HepG2 (cell line): ENCODE measurements around the gene TTLL4. TPM values are rescaled to one million over a fixed set of nuclear protein-coding genes. Genes with fewer than 3 reads are reported as not detected.

Source experiments
- ATAC-seq: fragments of 200-7000 bp; cut with Tn5 transposase; 3 replicates; pipeline ENCODE4 v1.9.1; 2020; ENCODE audit warnings: mild to moderate bottlenecking, moderate library complexity
- BruUV-seq: library from RNA; stranded (reverse); fragments of 400-500 nt; replicated peaks from 2 replicates; lab custom pipeline; 2021; lab: Mats Ljungman, UMichigan
- CTCF ChIA-PET: fragments of 300-600 bp; formaldehyde crosslinking; extraction: SDS; loops from one replicate; lab custom pipeline; 2021; ENCODE audit warnings: low total read pairs, inconsistent platforms, low intra/inter-chr PET ratio; lab: Yijun Ruan, JAX
- POLR2A ChIA-PET: fragments of 350-600 bp; sonication (Branson Sonifier 250); formaldehyde crosslinking; loops from one replicate; lab custom pipeline; 2020; ENCODE audit warnings: antibody characterized with exemption, inconsistent platforms; lab: Yijun Ruan, JAX
- DNase-seq: peaks from one replicate; pipeline ENCODE4 v3.0.0-alpha.2; 2015; ENCODE audit warnings: low spot score
- FAIRE-seq: peaks from 3 replicates; lab custom pipeline; 2011; peaks lifted over from hg19 to GRCh38; lab: Jason Lieb, UNC
- H2AFZ ChIP-seq: one replicate; pipeline ENCODE4 v1.6.1; 2011; ENCODE audit warnings: low read length, inconsistent platforms
- H3K27ac ChIP-seq: fragments of 300-600 bp; 3 replicates; pipeline ENCODE4 v1.8.0; 2011; ENCODE audit warnings: mixed run types, mild to moderate bottlenecking, mixed read lengths, low read length, inconsistent platforms; ENCODE audit not compliant: insufficient read depth; ENCODE audit errors: extremely low read length
- H3K27me3 ChIP-seq, 2 experiments: fragments of 200-600 bp in 1 of 2; 2 replicates in 1 of 2; 3 replicates in 1 of 2; pipeline versions ENCODE4 v1.6.0 to v1.8.0; 2011; ENCODE audit warnings: low read length in 2 of 2, mild to moderate bottlenecking in 2 of 2, moderate library complexity in 2 of 2, inconsistent platforms in 1 of 2; ENCODE audit not compliant: insufficient read depth in 2 of 2, control insufficient read depth in 1 of 2
- H3K36me3 ChIP-seq, 2 experiments: fragments of 200-600 bp in 1 of 2; replicated peaks in 1 of 2; 2 replicates in 1 of 2; 3 replicates in 1 of 2; pipeline versions ENCODE4 v1.5.1 to v1.8.0; 2011; ENCODE audit warnings: low read length in 2 of 2, inconsistent platforms in 1 of 2; ENCODE audit not compliant: insufficient read depth in 2 of 2, control insufficient read depth in 1 of 2
- H3K4me1 ChIP-seq: 2 replicates; pipeline ENCODE4 v1.5.1; 2012; ENCODE audit warnings: low read length, inconsistent platforms; ENCODE audit not compliant: insufficient read depth
- H3K4me2 ChIP-seq: 2 replicates; pipeline ENCODE4 v1.6.0; 2011; ENCODE audit warnings: low read depth, low read length, inconsistent platforms
- H3K4me3 ChIP-seq, 3 experiments: fragments of 200-600 bp in 1 of 3; sonication (generic), shearing (Covaris generic) in 1 of 3; replicated peaks in 1 of 3; 2 replicates each; pipeline ENCODE4 v1.5.1; 2011 to 2016; ENCODE audit warnings: low read length in 3 of 3, inconsistent platforms in 2 of 3, low read depth in 2 of 3, mild to moderate bottlenecking in 2 of 3, control low read depth in 1 of 3, mixed read lengths in 1 of 3; ENCODE audit not compliant: insufficient read depth in 1 of 3
- H3K79me2 ChIP-seq: one replicate; pipeline ENCODE4 v1.6.1; 2011; ENCODE audit warnings: low read length, inconsistent platforms; ENCODE audit not compliant: insufficient read depth
- H3K9ac ChIP-seq: 2 replicates; pipeline ENCODE4 v1.6.0; 2011; ENCODE audit warnings: mild to moderate bottlenecking, low read depth, low read length, inconsistent platforms; ENCODE audit not compliant: insufficient read depth
- H3K9me3 ChIP-seq: 2 replicates; pipeline ENCODE4 v1.5.1; 2012; ENCODE audit warnings: mild to moderate bottlenecking, low read length
- H4K20me1 ChIP-seq: 2 replicates; pipeline ENCODE4 v1.6.0; 2011; ENCODE audit warnings: inconsistent platforms, mild to moderate bottlenecking, low read length, moderate library complexity; ENCODE audit not compliant: insufficient read depth
- KLF6 ChIP-seq: IDR thresholded peaks from 2 replicates; pipeline ENCODE4 v1.8.0; 2016; ENCODE audit warnings: missing biosample characterization, missing genetic modification reagents
- PHB2 ChIP-seq: fragments of 450-650 bp; IDR thresholded peaks from 2 replicates; pipeline ENCODE4 v1.6.1; 2018; ENCODE audit not compliant: partially characterized antibody
- SALL2 ChIP-seq: sonication (generic); formaldehyde crosslinking; IDR thresholded peaks from 2 replicates; pipeline ENCODE4 v1.8.1; 2023; ENCODE audit warnings: mild to moderate bottlenecking, missing genetic modification reagents, inconsistent platforms
- SRSF4 ChIP-seq: fragments of 200-400 bp; formaldehyde crosslinking; IDR thresholded peaks from one replicate; pipeline ENCODE4 v1.6.1; 2018; ENCODE audit warnings: mild to moderate bottlenecking, low read depth, low read length, moderate library complexity; ENCODE audit not compliant: poor library complexity, severe bottlenecking
- TSC22D2 ChIP-seq: sonication (generic); formaldehyde crosslinking; IDR thresholded peaks from 2 replicates; pipeline ENCODE4 v1.5.1; 2020; ENCODE audit warnings: missing genetic modification reagents, mild to moderate bottlenecking, borderline replicate concordance
- ZNF670 ChIP-seq: sonication (generic); formaldehyde crosslinking; IDR thresholded peaks from 2 replicates; pipeline ENCODE4 v1.8.0; 2022; ENCODE audit warnings: mild to moderate bottlenecking, missing genetic modification reagents, borderline replicate concordance
- in situ Hi-C: cut with HindIII; loops from 2 replicates; pipeline ENCODE4 v1.10.0; 2017; ENCODE audit warnings: low pct_unique_long_range_greater_than_20kb; ENCODE audit not compliant: extremely low pct_ligation_motif_present
- intact Hi-C: fragments of 100-400 bp; cut with micrococcal nuclease; formaldehyde crosslinking; loops from one replicate; pipeline ENCODE4 v1.10.0; 2022; ENCODE audit not compliant: unreplicated experiment
- polyA plus RNA-seq, 8 experiments: library from polyadenylated mRNA; depleted of rRNA in 3 of 8; stranded (reverse) in 7 of 8; unstranded in 1 of 8; fragments of >200 nt; fragmentation: Illumina TruSeq in 4 of 8; extraction: Trizol in 4 of 8; gene quantifications; 2 replicates each; pipeline versions ENCODE4 v1.2.1 to v1.2.3, GENCODE V29; 2011 to 2016; ENCODE audit warnings: low read depth in 4 of 8, missing spikeins in 1 of 8, mixed read lengths in 1 of 8; ENCODE audit not compliant: insufficient read depth in 1 of 8
- total RNA-seq, 5 experiments: library from RNA; depleted of rRNA; stranded (reverse); fragments of >200 nt; fragmentation: Illumina TruSeq; extraction: Trizol; gene quantifications; 2 replicates each; pipeline ENCODE4 v1.2.3, GENCODE V29; 2016; ENCODE audit warnings: low read depth in 1 of 5
- TF ChIP-seq, protein P1 (sequence below), 2 experiments: fragments of 450-650 bp in 1 of 2; sonication (generic) in 1 of 2; formaldehyde crosslinking; IDR thresholded peaks; 2 replicates each; pipeline versions ENCODE4 v1.5.0 to v1.8.0; 2020 to 2022; ENCODE audit warnings: mild to moderate bottlenecking in 1 of 2, missing genetic modification reagents in 1 of 2

TTLL4 gene
- total and polyA plus RNA-seq, 2 of the 13 experiments (the other 11 are each of a cell fraction or from before 2014, with no cell fraction given), result 77.5 to 84.6 TPM

DNA sequence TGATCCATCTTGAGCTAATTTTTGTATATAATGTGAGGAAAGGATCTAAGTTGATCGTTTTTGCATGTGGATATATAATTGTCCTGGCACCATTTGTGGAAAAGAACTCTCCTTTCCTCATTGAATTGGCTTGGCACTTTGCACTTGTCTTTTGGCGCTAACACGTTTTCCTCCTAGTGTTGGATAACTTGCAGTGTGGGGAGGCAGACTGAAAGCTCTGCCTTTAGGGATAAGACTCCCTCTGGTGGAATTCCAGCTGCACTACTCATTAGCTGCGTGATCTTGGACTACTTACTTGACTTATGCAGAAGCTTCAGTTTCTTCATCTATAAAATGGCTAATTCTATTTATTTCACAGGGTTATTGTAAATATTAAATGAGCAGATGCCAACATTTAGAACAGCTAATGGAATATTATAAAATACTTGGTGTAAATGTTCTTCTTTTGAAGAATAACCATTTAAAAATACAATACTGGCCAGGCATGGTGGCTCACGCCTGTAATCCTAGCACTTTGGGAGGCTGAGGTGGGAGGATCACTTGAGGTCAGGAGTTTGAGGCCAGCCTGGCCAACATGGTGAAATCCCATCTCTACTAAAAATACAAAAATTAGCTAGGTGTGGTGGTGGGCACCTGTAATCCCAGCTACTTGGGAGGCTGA is 23.1 kb upstream of the TTLL4 start (continued):
- TF ChIP-seq, protein P1, sequence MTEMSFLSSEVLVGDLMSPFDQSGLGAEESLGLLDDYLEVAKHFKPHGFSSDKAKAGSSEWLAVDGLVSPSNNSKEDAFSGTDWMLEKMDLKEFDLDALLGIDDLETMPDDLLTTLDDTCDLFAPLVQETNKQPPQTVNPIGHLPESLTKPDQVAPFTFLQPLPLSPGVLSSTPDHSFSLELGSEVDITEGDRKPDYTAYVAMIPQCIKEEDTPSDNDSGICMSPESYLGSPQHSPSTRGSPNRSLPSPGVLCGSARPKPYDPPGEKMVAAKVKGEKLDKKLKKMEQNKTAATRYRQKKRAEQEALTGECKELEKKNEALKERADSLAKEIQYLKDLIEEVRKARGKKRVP (CRISPR knock-in tag; IDR thresholded peaks at IDR 0.05), result 0 out of 4 replicates have a peak, but pooled peaks of 1 of the 2 experiments have one; percentile 26
- 0 out of 2 replicates have a peak, but pooled peaks have one; percentile 42 for TF ChIP-seq TSC22D2 (CRISPR knock-in tag)
- TF ChIP-seq KLF6 (CRISPR knock-in tag), result 0 out of 2 replicates have a peak, but pooled peaks have one; percentile 54

DNA sequence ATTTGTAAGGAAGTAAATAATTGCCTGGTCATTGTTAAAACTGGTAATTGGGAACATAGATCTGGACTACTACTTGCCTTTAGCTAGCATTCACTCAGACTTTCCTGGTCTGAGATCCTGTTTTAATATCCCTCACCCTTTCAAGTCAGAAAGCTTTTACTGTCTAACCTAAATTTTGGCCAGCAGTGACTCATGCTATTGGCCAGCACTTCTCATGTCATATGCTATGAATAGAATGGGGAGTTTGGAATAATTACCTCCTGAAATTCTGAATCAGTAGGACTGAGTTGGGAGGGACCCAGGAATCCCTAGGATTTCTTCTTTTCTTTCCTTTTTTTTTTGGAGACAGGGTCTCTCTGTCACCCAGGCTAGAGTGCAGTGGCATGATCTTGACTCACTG is 19.4 kb upstream of the TTLL4 start:
- POLR2A ChIA-PET, result no interaction called here
- FAIRE-seq, result no peak
- BruUV-seq, result no TSS peak

More for the DNA sequence above, 19.4 kb upstream of the TTLL4 start:
- Histone ChIP-seq H3K4me1 (peaks cover 17% of the 10 kb centered on the region), H3K27me3 (no peaks in the 10 kb centered on the region), H3K79me2 (no peaks in the 10 kb centered on the region), H4K20me1 (no peaks in the 10 kb centered on the region), H2AFZ (no peak overlapping the region), H3K27ac (no peak overlapping the region), H3K9me3 (no peaks in the 10 kb centered on the region), H3K4me3 (no peak overlapping the region), H3K9ac (no peak overlapping the region), H3K4me2 (no peak overlapping the region), H3K36me3 (peaks cover 16 to 52% of the 10 kb centered on the region in 2 experiments)
- TF ChIP-seq ZNF670 (CRISPR knock-in tag) (no peak), SRSF4 (no peak), SALL2 (CRISPR knock-in tag) (no peak), PHB2 (no peak)
- intact Hi-C loops (no loop called here), in situ Hi-C loops (no loop called here)
- DNase-seq, result no peak
- CTCF ChIA-PET, result no interaction called here
- ATAC-seq, result no peak
